GM19438 (cell line): ENCODE results near the gene PARD3B.

Experiments used
- ATAC-seq: cut with Tn5 transposase; IDR thresholded peaks from one replicate; pipeline ENCODE4 v1.9.1; 2021; ENCODE audit warnings: low read depth; ENCODE audit not compliant: unreplicated experiment

PARD3B gene

DNA sequence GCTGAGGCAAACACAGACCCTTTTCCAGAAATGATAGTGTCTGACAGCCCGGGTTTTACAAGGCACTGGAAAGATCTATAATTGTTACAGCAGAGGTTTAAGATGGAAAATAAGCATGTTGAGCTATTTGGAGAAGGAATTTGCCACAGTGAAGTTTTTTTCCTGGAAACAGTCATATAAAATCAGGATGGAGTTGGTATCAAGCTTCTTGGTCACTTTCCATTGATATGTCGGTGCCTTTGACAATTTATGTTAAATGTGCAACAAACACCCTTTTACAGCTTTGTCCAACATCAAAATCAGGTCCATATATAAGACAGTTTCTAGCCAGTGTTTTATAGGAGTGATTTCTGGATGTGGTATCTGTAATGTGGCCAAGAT is 1019.9 kb downstream of the PARD3B start:
- ATAC-seq, result no peak

DNA sequence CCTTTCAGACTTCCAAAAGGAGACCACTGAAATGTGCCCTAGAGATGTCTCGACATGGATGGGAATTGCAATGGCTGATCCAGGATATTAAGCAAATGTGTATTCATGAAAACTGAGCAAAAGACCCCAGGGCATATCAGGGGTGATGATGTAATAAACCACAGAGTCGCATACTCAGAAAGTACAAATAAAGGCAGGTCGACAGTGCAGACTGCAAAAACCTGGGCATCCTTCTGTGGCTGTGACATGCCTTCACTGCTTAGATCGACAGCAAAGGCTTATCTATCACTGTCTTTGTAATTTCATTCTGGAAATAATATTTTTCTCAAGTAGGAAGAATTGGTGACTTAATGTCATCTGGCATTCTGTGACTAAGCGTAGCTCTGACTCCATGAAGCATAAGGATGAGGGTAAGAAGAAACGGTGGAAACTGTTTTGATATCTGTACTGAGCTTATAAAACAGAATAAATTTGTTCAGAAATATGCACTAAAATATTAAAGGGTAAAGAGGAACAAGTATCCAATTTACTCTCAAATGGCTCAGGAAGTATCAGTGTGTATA is 1021.4 kb downstream of the PARD3B start:
- no peak for ATAC-seq

DNA sequence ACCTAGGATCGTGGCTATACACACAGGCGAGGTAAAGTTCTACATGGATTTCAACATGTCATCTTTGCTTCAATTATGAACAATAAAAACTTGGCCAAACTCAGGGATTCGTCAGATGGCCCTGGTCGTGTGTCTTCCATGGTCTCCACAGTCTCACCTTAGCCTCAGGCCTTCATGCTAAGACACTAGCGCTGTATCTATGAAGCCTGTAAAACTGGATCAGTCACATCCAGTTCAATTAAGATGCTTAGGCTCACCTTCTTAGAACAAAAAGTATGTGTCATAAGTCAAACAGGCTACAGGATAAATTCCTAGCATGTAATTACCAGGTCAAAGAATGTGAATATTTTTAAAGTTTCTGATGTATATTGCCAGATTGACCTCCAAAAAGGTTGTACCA is 1023.3 kb downstream of the PARD3B start:
- no peak for ATAC-seq

DNA sequence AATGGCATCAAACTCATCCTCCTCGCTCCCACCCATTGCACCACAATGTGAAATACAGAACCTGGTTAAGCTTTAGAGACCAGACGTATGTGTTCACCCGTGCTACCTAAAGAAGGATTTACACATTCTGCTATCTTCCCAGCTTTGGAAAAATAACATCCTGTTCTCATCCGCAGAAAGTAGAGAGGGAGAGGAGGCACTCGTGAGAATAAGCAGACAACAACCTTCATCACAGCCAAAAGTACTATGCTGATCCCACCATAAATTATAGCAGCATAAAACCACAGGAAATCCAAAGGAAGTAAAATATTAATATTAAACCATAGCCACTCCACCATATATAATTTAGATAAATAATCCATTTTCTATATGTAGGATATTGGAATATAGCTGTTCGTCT is 1025.4 kb downstream of the PARD3B start:
- no peak for ATAC-seq

DNA sequence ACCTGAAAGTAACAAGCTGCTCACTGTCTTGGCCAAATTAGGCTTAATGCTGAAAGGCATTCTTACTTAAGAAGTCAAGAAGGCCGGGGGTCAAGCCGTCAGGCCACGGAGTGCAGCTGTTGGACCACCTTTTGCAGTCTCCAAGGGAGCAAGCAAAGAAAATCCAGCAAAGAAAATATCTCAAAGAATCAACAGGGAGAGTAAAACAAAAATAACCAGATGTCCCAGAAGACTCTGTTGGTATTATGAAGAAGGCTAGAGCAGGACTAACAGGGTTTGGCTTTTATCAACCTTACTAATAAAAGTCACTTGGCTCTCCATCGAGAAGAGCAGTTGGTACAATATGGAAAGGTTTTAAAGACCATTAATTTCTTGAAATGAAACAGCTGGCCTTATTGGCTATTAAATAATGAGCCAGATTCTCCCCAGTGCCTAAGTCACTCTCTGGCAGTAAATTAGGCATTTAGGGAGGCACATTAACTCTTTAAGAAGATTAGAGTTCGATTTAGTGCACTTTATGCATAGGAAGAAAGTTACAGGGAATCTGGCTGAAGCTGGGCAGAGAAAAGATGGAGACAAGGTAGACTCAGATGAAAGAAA is 1026.2 kb downstream of the PARD3B start:
- ATAC-seq, result no peak

DNA sequence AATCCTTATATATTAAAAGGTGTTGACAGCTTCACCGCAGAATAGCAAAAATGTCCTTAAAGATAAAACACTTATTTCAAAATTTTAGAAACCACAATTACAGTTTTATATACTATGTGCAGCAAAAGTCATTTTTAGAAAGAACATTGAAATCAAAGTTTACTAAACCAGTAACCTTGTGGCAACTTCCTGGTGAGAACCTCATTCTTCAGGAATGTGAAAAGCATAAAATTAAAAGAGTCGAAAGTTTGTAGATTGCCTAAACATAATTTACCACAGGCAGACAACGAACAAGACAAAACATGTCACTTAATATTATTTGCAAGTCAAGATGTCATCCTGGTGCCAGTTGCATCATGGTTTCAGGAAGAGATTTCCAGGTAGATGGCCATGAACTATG is 1028.7 kb downstream of the PARD3B start:
- no peak for ATAC-seq

DNA sequence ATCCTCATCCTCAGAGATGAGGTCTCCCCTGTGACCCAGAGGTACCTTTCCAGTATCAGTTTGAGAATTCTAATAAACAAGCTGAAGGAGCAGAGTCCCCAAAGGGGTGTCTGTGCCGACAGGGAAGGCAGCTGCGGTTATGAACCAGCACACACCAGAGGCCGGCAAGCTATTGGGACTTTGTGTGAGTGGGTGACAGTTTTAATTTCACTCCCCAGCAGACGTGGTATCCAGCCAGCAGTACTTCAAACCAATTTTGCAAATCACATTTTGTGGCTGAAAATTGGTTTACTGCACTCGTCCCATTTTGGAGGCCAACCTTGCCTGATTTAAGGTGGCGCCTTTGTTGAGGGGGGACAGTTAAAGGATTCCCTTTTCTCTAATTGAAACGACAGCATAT is 1034.1 kb downstream of the PARD3B start:
- ATAC-seq, result no peak

DNA sequence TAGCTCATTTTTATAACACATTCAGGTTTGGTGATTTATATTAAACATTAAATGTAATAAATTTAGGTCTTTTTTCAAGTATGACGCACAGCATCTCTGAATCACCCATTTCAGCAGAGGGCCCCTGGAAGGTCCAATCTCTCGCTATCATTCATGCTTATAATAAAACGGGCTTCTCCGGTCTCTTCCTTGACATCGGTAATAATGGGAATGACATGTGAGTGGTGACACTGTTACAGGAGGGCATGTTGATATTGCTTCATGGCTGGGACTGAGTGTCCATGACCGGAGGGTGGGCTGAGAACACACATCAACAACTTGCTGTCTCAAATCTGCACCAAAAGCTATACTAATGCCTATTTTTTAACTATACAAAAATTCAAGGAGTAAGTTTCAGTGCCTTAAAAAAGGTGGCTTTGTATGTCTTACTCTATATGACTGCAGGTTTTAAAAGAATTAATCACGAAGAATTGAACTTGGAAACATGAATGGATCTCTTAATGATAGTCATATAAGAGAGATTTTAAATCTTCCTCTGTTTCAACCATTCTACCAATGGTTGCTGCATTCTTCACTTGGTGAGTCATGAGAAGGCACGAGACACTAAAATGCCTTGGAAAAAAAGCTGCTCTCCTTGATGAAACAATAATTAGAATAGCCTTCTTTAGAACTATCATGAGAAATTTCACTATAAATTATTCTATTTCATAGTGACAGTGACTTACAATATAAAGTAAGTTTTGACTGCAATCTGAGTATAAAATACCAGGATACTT is 1035.1 kb downstream of the PARD3B start:
- no peak for ATAC-seq

DNA sequence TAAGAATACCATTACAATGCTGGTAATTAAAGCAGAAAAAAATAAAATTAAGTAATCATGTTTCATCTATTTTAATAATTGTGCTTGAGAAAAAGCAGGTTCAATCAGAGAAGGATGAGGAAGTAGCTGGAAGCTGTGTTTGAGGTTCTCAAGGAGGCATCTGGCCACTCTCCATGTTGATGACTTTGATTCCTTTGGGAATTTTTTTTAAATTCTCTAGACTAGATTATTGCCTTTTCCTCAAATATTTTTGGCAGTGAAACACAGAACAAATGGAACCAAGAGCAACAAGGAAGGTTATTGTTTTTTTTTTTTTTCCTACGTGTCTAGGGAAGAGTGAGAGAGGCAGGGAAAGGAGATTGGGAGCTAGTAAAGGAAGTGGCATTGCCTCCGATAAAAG is 1037.1 kb downstream of the PARD3B start:
- no peak for ATAC-seq

DNA sequence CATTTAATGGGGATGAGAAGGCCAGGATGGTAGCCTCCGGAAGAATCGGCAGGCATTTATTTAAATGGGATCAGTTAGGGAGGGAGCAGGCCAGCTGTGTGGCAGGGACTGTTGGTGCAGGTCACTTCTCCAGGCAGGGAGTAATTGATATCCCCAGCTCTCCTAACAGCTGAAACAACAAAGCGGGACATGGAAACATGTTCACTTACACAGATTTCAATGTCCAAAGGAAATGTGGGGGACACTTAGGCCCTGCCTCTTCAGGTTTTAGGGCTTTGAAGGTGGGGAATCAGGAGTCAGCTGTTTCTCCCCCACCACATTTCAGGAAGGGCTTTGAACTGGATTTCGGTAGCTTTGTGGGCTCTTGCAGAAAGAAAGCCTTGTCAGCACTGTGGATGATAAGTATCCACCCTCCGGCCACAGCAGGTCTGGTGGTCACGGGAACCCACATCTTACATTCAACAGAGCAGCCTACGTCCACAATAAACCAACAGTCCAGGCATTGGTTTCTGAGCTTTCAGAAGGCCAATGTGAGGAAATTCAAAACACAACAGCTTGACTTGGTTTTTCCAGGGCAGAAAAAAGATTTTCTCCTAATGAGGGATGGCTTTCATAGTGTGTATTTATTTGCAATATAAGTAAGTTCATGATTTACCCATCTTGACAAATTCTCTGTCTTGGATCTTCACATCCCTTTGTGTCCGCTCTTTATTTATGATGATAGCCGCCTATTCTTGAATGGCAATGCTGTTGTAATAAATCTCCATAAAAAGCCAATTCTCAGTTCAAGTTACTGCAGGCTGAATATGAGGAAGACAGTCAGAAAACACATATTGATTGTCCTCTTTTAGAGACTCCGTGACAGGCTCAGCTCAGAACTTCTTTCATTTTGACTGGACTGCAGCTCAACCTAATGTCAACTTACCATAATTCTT is 1040.4 kb downstream of the PARD3B start:
- ATAC-seq, result no peak

DNA sequence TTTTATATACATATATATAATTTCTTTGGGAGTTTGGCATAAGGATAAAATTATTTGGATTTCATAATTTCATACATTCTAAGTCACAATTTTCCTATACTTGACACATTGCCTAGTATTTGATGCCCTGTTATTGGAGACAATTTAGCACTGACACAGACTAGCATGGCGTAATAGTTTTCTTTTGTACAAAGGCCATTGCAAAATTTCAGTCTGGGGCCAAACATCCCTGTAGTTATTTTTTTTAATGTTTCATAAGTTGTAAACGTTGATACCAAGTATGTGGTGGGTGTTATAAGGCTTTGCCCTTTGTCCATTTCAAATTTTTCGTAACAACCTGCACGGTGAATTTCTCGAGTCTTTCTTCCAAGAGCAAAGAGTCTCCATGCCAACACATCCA is 1041.4 kb downstream of the PARD3B start:
- ATAC-seq, result no peak

DNA sequence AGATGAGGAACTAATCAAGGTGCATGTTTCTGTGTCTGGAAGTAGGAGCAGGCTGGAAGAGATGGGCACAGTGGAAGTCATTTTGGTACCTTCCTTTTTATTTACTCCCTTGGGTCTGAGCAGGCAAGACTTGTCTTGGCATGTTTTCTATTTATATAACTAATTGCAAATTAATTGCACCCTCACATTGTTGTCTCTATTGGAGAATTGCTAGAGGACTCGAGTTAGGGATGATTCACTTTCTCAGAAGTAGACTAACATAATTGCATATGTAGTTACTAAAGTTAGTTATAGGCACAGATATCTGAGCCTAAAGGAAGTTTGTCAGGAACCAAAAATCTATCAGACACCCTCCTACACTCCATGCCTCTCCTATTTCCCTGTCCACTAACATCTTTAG is 1044.2 kb downstream of the PARD3B start:
- no peak for ATAC-seq

DNA sequence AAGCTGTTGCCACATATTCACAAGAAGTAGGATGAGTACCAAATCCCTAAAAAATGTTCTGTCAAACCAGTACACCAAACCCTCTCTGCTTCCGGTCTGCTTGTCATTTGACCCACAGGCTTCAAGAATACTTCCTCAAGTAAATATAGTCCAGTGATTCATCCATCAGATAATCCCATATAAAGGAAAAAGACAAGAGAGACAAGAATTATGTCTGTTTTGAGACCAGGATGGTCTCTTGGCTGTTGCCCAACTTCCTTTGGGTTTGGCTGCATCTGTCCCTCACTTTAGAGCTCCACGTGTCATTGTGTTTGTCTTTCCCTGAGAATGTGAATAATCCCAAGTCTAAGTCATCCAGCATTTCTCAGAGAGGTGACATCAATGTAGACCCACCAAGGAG is 1045.5 kb downstream of the PARD3B start:
- ATAC-seq, result no peak

DNA sequence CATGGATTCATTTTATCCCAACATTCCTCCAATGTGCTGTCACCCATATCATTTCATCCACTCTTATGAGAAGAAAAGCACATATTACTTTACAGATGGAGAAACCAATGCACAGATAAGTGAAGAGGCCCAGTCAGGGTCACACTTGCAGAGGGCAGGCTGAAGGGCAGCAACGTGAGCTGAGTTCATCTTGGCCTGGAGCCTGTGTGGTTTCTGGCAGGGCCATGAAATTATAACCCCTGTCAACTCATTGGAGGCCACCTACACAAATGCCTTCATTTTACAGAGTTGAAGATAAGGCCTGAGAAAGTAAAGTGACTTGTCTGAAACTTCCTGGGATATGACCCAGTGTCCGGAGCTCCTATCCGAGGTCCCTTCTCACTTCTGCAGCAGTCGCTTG is 1048.6 kb downstream of the PARD3B start:
- ATAC-seq, result no peak

DNA sequence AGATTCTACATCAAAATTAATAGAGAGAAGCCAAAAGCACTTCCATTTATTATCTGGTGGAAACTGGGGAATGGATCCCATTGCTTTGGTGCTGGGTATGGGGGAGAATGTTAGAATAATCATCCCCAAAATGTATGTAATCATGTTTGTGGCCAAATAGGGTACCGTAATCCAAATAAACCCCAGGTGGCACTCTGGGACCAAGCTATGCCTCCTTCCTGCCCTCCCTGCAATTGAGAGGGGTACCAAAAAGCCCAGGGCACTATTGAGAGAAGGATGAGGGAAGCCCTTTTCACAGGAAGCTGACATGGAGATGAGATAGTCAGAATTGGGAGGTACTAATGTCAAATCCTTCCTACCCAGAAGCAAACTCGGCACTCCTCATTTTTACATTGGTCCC is 1051.3 kb downstream of the PARD3B start:
- no peak for ATAC-seq

DNA sequence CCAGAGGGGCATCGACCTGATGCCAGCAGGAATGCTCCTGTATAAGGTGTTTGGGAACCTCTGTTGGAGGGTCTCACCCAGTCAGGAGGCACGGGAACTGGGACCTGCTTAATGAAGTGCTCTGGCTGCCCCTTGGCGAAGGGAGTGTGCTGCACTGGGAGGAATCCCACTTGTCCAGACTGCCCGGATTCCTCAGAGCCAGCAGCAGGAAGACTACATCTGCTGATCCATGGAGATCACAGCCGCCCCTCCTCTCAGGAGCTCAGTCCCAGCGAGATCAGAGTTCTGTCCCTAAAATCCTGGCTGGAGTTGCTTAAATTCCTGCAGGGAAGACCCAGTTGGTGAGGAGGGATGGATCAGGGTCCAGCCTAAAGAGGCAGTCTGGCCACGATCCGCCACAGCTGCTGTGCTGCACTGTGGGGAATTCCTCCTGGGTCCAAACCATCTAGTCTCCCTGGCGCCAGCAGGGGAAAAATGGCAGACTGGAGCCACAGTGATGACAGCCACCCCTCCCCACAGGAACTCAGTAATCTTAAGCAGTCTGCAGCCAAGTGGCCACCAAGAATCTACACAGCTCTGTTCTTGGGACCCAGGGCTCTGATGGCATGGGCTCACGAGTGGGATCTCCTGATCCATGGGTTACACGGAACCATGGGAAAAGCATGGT is 1060.5 kb downstream of the PARD3B start:
- no peak for ATAC-seq

DNA sequence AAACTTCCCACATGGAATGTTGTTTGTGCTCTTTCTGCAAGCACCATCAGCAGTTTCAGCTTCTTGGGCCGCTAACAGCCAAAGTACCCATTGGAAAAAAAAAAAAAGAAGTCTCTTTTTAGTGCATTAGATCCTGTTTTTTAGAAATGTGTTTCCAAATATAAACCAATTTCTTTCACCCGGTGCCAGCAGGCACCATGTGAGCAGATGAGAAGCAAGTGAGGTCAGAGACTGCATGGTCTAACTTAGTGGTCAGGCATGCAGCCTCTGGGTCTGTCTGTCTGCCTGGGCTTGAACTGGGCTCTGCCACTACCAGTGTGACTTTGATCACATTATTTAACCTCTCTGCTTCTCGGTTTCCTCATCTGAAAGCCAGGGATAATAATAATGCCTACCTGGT is 1061.9 kb downstream of the PARD3B start:
- no peak for ATAC-seq

DNA sequence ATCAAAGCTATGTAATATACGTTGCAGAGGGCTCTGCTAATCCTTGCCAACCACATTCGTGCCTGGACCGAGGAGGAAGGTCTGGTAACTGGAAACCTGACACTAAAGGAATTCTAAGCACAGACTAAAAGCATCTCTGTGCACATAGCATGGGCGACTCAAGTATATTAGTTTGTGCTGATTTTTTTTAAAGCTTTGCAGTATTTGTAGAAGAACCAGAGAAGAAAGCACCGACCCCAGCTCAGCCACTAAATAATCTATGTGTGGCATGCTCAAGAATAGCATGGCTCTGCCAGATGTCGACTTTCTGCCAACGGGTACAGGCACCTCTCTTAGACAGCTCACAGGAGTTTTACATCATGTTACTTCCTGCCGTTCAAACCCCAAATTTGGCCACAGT is 1063.8 kb downstream of the PARD3B start:
- ATAC-seq, result no peak

DNA sequence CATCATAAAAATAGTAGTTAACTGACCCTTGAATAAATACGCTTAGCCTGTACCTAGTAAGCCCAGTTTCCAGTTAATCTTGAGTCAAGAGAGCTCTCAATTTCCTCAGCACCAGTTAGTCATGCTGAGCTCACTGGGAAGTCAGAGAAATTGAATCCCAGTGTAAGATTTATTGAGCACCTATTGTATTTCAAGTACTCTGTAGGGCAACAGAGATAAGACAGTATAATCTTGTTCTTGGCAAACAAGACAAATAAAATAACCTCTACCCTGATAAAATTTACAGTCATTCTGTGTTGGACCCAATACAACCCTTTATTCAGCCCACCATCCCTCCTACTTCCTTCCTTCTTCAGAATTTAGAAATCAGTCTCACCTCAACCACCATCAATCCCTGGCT is 1065.2 kb downstream of the PARD3B start:
- no peak for ATAC-seq

DNA sequence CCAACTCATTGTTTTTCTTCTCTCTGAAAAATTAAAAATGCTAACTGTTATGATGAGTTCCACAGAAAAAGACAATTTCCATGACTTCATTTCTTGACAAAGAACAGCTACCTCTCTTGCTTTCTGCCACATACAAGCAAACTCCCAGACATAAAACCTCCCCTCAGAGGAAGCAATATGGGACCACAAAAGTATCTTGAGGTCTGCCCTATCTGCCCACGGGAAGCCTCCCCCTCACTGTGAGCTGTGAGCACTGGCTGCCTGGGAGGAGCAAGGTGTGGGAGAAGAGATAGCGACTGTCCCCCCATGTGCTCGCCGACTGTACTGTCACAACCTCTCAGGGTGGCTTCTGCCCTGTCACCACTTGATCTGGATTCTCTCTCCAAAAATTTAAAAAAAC is 1067.4 kb downstream of the PARD3B start:
- no peak for ATAC-seq
